SH-SY5Y (cell line): Measurements from ENCODE around the gene POU2F1.

Experiments
- GATA2 ChIP-seq: IDR thresholded peaks from 2 replicates; pipeline ENCODE4 v1.6.1; 2011; ENCODE audit warnings: mild to moderate bottlenecking, low read depth, low read length
- GATA3 ChIP-seq: IDR thresholded peaks from 2 replicates; pipeline ENCODE4 v1.6.1; 2011; ENCODE audit warnings: low read depth, mild to moderate bottlenecking, low read length, moderate library complexity

POU2F1 gene

GRCh38 chr1:167301355-167301754 is 80.7 kb downstream of the POU2F1 start:
- no peak for TF ChIP-seq GATA3
- no peak for TF ChIP-seq GATA2

- TF ChIP-seq GATA2 (no peak), GATA3 (no peak)
Observed at GRCh38 chr1:167304165-167304564, 83.5 kb downstream of the POU2F1 start.

DNA sequence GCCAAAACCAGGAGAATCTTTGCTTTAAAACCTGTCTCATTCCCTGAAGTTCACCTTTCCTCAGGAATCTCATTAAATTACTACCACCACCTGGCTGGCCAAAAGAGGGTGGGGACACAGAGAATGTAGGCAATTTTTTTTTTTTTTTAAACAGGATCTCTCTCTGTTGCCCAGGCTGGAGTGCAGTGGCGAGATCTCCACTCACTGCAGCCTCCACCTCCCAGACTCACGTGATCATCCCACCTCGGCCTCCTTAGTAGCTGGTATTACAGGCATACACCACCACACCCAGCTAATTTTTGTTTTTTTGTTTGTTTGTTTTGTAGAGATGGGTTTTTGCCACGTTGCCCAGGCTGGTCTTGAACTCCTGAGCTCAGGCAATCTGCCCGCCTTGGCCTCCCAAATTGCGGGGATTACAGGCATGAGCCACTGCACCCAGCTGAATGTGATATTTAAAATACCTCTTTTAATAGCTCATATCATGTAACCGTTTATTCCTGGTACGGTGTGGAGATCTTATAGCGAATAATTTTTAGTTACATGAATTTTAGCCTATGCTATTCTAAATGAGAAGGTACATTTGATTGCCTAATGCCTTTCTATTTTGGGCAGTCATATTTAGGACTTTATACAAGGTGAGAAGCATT is 84.5 kb downstream of the POU2F1 start:
- TF ChIP-seq GATA3 (no peak), GATA2 (no peak)

GRCh38 chr1:167305706-167306277 is 85.1 kb downstream of the POU2F1 start:
- TF ChIP-seq GATA3 (no peak), GATA2 (no peak)

GRCh38 chr1:167310732-167311131 is 90.0 kb downstream of the POU2F1 start:
- TF ChIP-seq GATA3: no peak
- no peak for TF ChIP-seq GATA2

DNA sequence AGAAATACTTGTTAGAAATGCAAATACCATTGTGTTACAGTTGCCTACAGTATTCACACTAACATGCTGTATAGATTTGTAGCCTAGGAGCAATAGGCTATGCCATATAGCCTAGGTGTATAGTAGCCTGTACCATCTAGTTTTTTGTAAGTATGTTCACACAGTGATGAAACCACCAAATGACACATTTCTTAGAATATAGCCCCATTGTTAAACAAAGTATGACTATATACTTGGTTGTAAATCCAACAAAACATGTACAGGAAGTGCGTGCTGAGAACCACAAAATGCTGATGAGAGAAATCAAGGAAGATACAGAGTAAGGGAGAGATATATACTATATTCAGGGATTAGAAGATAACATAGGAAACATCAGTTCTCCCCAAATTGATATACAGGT is 92.2 kb downstream of the POU2F1 start:
- TF ChIP-seq GATA2 (no peak), GATA3 (no peak)

DNA sequence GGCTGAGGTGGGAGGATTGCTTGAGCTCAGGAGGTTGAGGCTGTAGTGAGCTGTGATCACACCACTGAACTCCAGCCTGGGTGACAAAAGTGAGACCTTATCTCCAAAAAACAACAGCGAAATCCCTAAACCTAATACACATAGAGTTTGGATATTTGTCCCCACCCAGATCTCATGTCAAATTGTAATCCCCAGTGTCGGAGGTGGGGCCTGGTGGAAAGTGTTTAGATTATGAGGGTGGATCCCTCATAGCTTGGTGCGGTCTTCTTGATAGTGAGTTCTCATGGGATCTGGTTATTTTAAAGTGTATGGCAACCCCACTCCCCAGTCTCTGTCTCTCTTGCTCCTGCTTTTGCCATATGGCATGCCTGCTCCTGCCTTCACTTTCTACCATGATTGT is 94.0 kb downstream of the POU2F1 start:
- TF ChIP-seq GATA2 (no peak), GATA3 (no peak)

DNA sequence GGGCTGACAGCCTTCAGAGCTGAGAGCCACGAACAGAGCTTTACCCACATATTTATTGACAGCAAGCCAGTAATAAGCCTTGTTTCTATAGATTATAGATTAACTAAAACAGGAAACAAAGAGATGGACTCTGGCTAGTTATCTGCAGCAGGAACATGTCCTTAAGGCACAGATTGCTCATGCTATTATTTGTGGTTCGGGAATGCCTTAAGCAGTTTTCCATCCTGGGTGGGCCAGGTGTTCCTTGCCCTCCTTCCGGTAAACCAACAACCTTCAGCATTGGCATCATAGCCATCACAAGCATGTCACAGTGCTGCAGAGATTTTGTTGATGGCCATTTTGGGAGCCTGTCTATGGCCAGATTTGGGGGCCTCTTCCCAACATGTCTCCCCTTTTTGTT is 96.8 kb downstream of the POU2F1 start:
- TF ChIP-seq GATA2 (no peak), GATA3 (no peak)

- TF ChIP-seq GATA2: 0 out of 2 replicates have a peak, but pooled peaks have one; percentile 32
Observed at GRCh38 chr1:167319206-167319605, 98.5 kb downstream of the POU2F1 start.

DNA sequence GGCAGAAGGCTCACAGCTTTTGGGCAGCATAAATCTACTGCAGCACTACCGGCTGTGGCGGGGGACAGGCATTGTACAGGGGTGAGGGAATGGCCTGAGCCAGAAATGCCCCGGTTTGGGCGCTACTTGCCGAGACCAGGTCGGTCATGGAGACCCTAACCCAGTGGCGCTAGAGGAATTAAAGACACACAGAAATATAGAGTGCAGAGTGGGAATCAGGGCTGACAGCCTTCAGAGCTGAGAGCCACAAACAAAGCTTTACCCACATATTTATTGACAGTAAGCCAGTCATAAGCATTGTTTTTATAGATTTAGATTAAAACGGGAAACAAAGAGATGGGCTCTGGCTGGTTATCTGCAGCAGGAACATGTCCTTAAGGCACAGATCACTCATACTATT is 101.8 kb downstream of the POU2F1 start:
- TF ChIP-seq GATA3: no peak
- no peak for TF ChIP-seq GATA2

DNA sequence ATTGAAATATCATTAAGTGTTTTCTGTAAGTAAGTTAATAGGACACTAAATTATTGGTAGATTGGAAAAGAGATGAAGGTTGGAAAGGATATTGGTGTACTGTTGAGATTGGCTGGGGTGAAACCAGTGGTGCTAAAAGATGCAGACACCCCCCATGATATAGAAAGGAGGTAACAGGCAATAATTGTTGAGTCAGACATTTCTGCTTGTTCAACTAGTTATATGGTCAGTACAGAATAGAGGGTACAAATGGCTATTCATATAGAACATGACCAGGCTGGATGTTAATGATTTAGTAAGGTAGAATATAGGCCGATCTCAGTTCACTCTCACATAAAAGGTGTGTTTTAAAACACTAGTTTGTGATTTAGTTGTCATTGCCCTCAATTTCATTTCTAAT is 104.5 kb downstream of the POU2F1 start:
- TF ChIP-seq GATA2 (no peak), GATA3 (no peak)

- TF ChIP-seq GATA3 (no peak), GATA2 (no peak)
Observed at GRCh38 chr1:167328306-167328815, 107.7 kb downstream of the POU2F1 start.

DNA sequence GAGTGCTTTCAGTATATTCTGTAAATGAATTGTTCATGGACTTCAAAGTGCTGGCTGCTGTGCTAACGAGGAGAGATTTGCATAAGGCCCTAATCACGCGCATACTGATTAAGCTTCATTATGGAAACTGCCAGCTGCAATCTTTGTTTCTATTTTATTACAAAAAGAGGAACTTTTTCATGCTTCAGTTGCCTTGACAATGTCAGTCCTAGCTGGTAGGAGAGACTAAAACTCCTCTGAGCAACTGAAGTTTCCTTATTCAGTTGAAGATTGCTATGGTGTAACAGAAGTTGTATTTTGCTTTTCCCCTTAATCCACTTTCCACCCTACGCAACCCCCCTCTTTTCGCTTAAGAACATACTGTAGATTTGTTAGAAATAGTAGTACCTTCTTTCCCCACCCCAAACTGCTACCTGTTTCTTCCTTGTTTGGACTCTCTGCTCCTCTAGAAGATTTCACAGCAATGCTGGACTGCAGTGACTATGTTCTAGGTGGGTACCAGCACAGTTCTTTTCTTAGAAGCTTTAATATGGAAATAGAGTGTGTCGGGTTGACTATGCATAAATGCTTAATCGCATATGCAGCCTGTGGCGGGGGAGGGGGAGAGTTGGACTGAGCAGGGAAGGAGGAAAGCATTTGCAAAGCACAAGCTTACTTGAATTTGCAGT is 108.3 kb downstream of the POU2F1 start:
- TF ChIP-seq GATA3: no peak
- TF ChIP-seq GATA2: no peak

- TF ChIP-seq GATA3: no peak
- no peak for TF ChIP-seq GATA2
Observed at GRCh38 chr1:167330601-167331293, 110.1 kb downstream of the POU2F1 start.

GRCh38 chr1:167331650-167332049 is 111.0 kb downstream of the POU2F1 start:
- TF ChIP-seq GATA2 (no peak), GATA3 (no peak)
